H54 (cell line): ENCODE data around the gene PKDREJ.
"Not testable (repeated sequence)": the region's sequence is repeated elsewhere in the genome, so short reads cannot be mapped to it uniquely, and the experiment has no call there.

Source experiments
- DNase-seq: peaks from one replicate; pipeline ENCODE4 v3.0.0; 2011; ENCODE audit warnings: low spot score, mixed read lengths; ENCODE audit not compliant: insufficient read length
- FAIRE-seq: peaks from 3 replicates; lab custom pipeline; 2011; peaks lifted over from hg19 to GRCh38; lab: Jason Lieb, UNC
- POLR2A ChIP-seq: IDR thresholded peaks from 2 replicates; pipeline ENCODE4 v1.6.1; 2011; ENCODE audit warnings: low read depth, mild to moderate bottlenecking, low read length

The PKDREJ gene

DNA sequence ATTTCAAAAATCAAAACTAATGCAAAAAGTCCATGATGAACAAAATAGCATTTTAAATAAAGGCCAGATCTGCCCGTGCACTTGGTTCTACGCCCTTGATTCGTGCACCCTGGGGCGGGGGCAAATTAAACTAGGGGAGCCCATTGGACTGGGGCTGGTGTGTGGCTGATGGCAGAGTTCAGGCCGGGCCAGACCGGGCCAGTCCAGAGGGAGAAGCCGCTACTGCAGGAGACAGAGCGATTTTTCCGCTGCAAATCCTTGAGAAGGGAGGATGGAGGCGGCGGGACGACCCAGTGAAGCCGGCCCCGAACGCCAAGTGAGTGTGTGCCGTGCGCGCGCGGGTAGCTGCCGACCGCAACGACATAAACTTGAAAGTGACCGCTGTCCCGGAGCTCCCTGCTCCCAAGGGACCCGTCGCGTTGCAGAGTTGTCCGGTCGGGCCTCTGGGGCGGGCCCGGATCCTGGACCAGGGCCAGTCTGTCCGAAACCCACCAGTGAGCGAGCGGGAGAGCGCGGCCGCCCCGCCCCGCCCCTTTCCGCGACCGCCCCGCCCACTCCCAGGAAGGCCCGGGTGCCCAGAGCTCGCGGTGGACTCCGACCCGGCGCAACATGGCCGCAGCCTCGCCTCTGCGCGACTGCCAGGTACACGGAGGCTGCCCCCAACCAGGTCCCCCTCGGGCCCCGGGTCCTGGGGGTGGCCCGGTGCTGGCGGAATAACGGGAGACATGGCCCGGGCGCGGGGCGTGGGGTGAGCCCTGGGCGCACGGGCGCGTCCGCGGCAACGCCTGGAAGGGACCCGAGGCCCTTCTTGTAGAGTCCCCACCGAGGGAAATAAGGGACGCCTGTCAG lies 4.5 kb upstream of the PKDREJ start, which contains the start of gene TTC38:
Gene TTC38, plus strand, starts transcription at position 578 of the 849 bp plus-strand sequence. Its CDS starts 32 bp downstream, at position 610.
- TF ChIP-seq POLR2A: peak; percentile 58
- FAIRE-seq: no peak
- peak; percentile 90 for DNase-seq

DNA sequence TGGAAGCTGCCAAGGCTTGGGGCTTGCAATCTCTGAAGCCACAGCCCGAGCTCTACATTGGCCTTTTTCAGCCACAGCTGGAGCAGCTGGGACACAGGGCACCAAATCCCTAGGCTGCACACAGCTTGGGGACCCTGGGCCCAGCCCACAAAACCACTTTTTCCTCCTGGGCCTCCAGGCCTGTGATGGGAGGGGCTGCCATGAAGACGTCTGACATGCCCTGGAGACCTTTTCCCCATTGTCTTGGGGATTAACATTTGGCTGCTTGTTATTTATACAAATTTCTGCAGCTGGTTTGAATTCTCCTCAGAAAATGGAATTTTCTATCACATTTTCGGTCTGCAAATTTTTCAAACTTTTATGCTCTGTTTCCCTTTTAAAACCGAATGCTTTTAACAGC lies 2.5 kb upstream of the PKDREJ start:
- FAIRE-seq: not testable (repeated sequence)

DNA sequence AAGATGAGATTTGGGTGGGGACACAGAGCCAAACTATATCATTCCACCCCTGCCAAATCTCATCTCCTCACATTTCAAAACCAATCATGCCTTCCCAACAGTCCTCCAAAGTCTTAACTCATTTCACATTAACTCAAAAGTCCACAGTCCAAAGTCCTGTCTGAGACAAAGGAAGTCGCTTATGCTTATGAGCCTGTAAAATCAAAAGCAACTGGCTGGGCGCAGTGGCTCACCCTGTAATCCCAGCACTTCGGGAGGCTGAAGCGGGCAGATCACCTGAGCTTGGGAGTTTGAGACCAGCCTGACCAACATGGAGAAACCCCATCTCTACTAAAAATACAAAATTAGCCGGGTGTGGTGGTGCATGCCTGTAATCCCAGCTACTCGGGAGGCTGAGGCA lies 1.4 kb upstream of the PKDREJ start:
- DNase-seq, FAIRE-seq: not testable (repeated sequence)

More for the DNA sequence above, 2.5 kb upstream of the PKDREJ start:
- not testable (repeated sequence) for DNase-seq

DNA sequence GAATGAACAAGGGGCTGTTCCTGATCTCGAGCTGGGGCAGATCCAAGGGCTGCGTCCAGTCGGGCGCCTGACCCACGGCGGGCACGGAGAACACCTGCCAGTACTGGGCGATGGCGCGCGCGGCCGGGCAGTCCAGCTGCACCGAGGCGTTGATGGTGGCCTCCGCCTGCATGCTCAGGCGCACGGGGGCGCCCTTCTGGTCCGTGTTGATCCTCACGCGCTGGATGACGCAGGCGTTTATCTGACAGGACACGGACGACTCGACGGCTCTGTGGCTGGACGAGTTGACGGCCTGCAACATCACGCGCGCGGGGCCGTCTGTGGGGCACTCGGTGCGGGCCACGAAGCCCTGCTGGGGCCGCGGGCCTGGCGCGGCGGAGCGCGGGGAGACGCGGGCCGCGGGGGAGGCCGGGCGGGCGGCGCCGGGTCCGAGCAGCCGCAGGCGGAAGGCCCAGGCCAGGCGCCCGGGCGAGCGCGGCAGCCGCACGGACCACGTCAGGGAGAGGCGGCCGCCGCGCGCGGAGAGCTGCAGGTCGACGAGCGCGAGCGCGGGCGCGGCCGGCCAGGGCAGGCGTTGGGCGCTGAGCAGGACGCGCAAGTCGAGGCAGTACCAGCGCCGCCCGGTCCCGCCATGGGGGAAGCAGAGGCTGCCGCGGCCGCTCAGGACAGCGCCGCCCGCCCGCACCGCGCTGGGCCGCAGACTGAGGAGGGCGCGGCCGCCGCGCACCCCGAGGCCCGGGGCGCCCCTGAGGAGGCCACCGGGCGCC lies 511 bp downstream of the PKDREJ start:
- TF ChIP-seq POLR2A: no peak
- FAIRE-seq (no peak), DNase-seq (no peak)

DNA sequence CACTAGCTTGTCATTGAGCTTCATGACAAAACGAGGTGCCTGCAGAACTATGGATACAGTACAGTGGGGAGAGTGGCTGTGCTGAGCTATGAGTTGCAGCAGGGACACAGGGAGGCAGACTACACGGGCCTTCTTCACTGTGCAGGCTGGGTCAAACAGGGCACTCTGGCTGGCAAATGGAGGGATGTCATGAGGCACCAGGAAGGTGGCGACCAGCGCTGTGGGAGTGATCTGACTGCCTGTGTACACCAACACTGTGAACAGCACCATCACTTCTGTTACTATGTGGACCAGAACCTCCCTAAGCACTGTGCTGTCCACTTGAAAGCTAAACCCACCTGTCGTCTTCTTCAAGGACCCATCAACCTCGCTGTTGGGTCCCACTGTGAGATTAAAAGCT lies 3.1 kb downstream of the PKDREJ start:
- no peak for TF ChIP-seq POLR2A
- DNase-seq (no peak), FAIRE-seq (no peak)

DNA sequence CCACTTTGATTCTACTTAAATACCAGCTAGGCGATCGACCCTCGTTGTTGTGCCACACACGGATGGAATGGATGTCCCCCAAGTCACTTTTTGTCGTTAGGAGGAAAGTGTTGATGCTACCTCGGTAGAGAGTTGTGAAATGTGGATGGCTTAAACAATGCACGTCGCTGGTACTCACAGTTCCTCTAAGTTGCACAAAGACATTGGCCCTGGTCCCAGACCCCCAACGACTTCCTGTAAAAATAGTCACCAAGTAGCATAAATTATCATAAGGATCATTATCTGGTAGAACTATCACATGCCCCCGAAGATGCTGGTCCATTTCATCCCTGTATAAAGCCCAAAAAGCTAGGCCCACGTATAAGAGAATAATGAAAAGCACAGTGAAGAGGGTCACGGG lies 3.8 kb downstream of the PKDREJ start:
- no peak for TF ChIP-seq POLR2A
- no peak for FAIRE-seq
- DNase-seq: no peak

DNA sequence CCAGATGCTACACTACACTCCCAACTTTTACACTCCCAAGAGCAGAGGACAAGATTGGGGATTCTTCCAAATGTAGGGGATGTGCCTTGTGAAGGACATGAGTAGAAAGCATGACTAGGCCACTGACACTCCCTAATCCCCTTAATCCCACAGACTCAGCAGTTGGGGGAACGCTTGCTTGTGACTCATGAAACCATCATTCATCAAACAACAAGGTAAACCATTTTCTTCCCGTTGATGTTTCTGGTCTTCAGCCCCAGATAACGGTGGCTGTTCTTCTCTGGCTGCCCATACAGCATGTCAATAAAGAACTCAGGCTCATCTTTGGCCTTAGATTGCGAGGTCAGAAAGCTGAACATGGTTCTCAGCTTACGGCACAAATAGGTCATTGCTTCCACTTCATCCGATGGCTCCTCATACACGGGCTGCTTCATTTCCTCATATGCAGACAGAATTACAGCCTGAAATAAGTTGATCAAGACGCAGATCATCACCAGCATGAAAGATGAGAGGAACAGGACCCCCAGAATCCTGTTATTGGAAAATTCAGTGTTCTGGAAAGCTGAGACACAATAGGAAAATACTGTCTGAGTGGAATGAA lies 6.7 kb downstream of the PKDREJ start:
- FAIRE-seq: no peak
- TF ChIP-seq POLR2A: no peak
- no peak for DNase-seq

DNA sequence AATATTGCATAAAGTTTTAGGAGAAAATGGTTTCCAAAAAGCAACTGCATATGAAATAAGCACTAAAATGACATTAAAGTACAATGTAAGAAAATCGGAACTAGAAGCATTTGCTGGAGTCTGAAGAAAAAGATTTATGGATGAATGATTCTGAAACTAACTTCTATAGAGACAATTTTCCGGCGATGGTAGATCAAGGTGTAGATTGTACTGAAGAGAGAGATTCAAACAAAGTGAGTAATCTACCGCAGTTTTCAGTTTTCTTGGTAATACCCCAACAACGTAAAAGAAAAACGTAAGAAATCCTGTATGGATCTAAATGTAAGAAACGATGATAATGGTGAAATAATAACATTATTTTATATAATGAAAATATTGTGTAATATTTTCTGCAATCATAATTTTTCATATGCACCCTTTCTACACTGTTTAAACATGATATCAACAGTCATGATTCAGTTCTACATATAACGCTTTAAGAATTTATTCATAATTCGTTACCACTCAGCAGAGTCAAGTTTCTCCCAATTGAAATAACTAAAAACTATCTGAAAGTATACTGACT lies 11.2 kb downstream of the PKDREJ start:
- FAIRE-seq: no peak
- no peak for TF ChIP-seq POLR2A
- DNase-seq: no peak

DNA sequence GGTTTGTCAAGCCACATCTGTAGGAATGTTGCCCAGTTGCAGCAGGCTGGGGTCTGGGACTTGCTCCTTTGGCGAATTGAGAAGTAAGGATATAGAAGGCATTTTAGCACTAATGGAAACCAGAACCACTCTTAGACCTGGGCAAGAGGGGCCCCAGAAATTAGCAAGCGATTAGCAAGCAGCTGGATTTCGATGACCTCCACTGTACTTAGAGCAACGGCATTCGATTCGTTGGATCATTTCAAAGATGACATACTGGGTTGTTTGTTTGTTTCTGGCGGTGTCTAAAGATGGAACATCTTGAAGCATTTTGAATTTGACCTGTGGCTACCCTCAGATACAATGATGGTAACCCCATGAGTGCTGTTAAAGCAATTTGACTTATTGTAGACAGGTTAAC lies 11.9 kb downstream of the PKDREJ start:
- DNase-seq (no peak), FAIRE-seq (no peak)
- no peak for TF ChIP-seq POLR2A

DNA sequence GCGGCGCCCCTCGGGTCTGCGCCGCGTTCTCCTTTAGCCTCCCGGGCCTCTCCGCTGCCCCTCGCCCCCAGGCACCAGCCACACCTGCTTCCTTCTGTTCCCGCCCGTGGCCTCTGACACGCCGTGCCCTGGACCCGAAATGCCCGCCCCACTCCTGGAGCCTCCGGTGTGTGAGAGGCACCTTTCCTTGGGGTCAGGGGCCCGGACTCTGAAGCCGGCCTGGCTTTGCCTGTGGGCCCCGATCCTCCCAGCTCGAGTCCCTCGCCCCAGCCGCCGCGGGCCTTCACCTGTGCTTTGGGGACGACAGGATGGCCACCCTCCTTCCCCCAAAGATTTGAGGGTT lies 12.4 kb downstream of the PKDREJ start:
- DNase-seq (no peak), FAIRE-seq (no peak)
- TF ChIP-seq POLR2A: no peak

DNA sequence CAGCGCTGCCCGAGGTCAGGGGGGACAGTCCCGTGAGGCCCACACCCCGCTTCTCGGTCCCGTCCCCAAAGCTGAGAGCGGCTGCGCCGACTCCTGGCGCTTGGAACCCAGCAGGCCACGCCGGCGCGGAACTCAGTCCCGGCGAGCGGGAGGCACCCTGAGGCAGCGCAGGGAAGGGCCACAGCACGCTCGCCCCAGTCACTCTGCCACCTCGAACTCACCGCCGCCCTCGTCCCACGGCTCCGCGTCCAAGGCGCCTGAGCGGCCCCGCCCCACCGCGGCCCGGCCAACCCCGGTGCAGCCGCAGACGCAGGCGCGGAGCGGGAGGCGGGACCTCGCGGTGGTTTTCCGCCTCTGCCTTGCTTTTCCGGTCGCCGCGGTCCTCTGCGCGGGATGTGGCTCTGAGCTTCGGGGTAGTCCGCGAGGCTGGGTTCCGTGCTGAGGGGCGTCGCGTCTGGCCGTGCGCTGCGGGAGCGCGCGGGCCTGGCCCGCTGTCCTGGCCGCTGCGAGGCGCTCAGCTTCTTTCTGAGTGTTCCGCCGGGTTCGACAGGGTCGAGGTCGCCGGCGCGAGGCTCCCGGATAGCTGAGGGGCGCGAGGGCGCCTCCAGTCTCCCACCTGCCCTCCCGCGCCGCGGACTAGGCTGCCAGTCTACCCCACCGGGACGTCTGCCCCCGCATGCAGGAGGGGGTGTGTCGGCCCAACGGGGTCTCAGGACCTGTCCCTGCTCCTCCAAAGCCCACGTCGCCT lies 12.9 kb downstream of the PKDREJ start, which contains the start of gene CDPF1:
Gene CDPF1, minus strand, starts transcription at position 259 of the 748 bp plus-strand sequence. CDS start 2,009 bp downstream, outside the sequence.
- FAIRE-seq (peak; percentile 33), DNase-seq (peak; percentile 83)
- TF ChIP-seq POLR2A: peak; percentile 90

DNA sequence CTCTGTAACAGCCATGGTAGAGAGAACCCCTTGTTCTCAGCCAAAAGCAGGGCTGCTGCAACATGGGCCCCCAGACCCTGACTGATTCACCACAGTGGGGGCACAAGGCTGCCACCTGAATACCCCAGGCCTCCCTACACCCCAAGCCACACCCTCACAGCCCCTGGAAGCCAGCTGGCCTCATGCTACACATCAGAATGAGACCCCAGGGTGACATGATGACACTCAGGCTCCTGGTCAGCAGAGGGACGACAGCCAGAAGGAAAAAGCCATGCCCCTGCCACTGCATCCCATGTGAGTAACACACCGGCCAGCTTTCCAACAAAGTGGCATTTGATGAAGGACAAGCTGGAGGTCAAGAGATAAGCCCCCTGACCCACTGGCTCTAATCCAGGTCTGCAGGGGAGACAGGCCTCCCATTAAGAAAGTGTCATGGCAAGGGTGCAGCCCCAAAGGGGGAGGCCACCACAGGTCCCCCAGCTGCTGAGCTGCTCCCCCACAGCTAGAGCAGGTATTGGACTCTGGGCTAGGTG lies 15.6 kb downstream of the PKDREJ start:
- no peak for TF ChIP-seq POLR2A
- no peak for DNase-seq
- no peak for FAIRE-seq

DNA sequence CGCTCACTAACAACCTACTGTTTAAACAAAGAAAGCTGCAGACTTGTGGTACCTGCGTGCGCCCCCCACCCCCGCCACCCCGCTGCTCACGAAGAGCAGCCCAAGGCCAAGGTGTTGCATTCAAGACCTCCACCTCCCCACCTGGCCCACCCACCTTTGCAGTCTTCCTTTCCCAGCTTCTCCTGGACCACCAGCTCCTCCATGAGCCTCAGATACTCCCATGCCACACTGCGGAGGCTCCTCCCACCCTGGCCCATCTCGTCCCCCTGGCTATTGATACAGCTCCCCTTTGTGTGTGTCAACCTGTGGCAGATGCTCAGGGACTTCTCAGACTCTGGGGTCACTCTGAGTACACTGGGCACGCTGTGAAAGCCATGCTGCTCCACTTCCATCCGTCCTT lies 17.0 kb downstream of the PKDREJ start:
- no peak for FAIRE-seq
- DNase-seq: no peak
- TF ChIP-seq POLR2A: no peak
